Measurements from ENCODE around the gene JMJD1C.

GRCh38 chr10:63201118-63201517 lies 264.7 kb downstream of the JMJD1C start:
- TF ChIP-seq POLR2A (IDR thresholded peaks at IDR 0.05; ENCODE audit: low read length) (no peak), GATA1 (IDR thresholded peaks at IDR 0.05; ENCODE audit: low read depth, low read length) (no peak)
